H1 (cell line): ENCODE results near the gene DHX38. TPM values are rescaled to one million over a fixed set of nuclear protein-coding genes. Genes with fewer than 3 reads are reported as not detected.

Experiments used
- FOSL1 ChIP-seq: IDR thresholded peaks from 2 replicates; pipeline ENCODE4 v1.6.1; 2011; ENCODE audit warnings: mild to moderate bottlenecking, low read depth, low read length, moderate library complexity; ENCODE audit not compliant: insufficient read depth
- KDM4A ChIP-seq: IDR thresholded peaks from one replicate; pipeline ENCODE4 v1.7.1; 2012; ENCODE audit warnings: low read depth, mild to moderate bottlenecking, moderate library complexity, low read length, inconsistent platforms; ENCODE audit not compliant: severe bottlenecking
- RNF2 ChIP-seq: fragments of 200-900, 300-1000 bp; sonication (generic); IDR thresholded peaks from 2 replicates; pipeline ENCODE4 v1.7.1; 2016; ENCODE audit warnings: borderline replicate concordance, low read depth, mild to moderate bottlenecking, antibody characterized with exemption, low read length; ENCODE audit not compliant: poor library complexity, severe bottlenecking; ENCODE audit errors: missing control alignments
- polyA plus RNA-seq, 7 experiments: library from polyadenylated mRNA; depleted of rRNA in 3 of 7; stranded (reverse) in 5 of 7; unstranded in 2 of 7; fragments of >200 nt in 5 of 7; fragments of 200-250 nt in 2 of 7; gene quantifications; 1 replicate in 5 of 7; 2 replicates in 1 of 7; 4 replicates in 1 of 7; pipeline versions ENCODE4 v1.2.1 to v1.2.3, GENCODE V29; 2011 to 2013; ENCODE audit warnings: missing spikeins in 2 of 7, mixed read lengths in 2 of 7
- total RNA-seq: library from RNA; stranded (reverse); fragmentation: NEBNext Ultra II Directional; extraction: Animal tissue kit (Norgen Biotek cat#: 25700); gene quantifications from 2 replicates; pipeline ENCODE4 v1.2.1, GENCODE V29; 2021

The DHX38 gene
- total and polyA plus RNA-seq, 2 of the 8 experiments (the other 6 are each of a cell fraction or from before 2014, with no cell fraction given) = 27.3 to 53.5 TPM

DNA sequence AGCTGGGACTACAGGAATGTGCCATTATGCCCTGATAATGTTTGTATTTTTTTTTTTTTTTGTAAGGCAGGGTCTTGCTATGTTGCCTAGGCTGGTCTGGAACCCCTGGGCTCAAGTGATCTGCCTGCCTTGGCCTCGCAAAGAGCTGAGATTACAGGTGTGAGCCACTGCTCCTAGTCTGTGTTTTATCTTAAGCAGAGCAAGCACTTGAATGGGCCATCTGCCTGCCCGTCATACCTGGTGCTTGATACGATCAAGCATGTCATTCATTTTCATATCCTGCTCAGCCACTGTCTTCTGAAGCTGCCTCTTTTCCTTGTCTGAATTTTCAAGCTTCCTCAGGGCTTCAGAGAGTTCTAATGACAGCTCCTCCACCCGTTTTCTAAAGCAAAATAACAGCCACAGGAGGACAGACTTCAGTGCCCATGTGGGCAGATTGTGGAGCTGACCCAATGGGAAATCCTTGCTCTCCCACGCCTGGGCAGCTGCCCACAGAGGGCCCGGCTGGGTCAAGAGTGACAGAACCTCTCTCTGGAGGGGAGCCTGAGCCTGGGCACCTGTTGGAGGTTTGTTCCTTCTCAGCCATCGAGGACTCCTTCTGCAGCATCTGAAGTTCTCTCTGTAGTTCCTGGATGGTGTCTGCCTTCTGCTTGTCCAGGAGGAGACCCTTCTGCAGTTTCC is 36.5 kb downstream of the DHX38 start (continued):
- no peak for TF ChIP-seq RNF2
- TF ChIP-seq FOSL1 = no peak
- no peak for TF ChIP-seq KDM4A
